ENCODE data around the gene ZFAND3.

The ZFAND3 gene

GRCh38 chr6:37799263-37799644, 20.3 kb upstream of the ZFAND3 start:
- no peaks in the 10 kb centered on the region for H3K4me1 ChIP-seq (ENCODE audit: insufficient read depth, low read length)
- no peaks in the 10 kb centered on the region; the same call in 1 of the 2 replicates for H3K27me3 ChIP-seq (ENCODE audit: insufficient read depth, low read length)
- WGBS: 87% methylated on average over 5 of the region's 5 CpGs
- H3K27ac ChIP-seq (ENCODE audit: low read depth, low read length): no peak overlapping the region
- no peak overlapping the region for H3K4me3 ChIP-seq (ENCODE audit: low read length)
- H3K9ac ChIP-seq (ENCODE audit: low read depth, low read length): no peak overlapping the region
- no peaks in the 10 kb centered on the region for H3K36me3 ChIP-seq (ENCODE audit: insufficient read depth, low read length)
- no peaks in the 10 kb centered on the region for H3K9me3 ChIP-seq (ENCODE audit: insufficient read depth, low read depth, low read length)

GRCh38 chr6:37800703-37801604, 18.6 kb upstream of the ZFAND3 start:
- 73% methylated on average over 10 of the region's 10 CpGs for WGBS
- H3K9me3 ChIP-seq (ENCODE audit: insufficient read depth, low read depth, low read length): no peaks in the 10 kb centered on the region
- H3K9ac ChIP-seq (ENCODE audit: low read depth, low read length): no peak overlapping the region
- no peaks in the 10 kb centered on the region for H3K4me1 ChIP-seq (ENCODE audit: insufficient read depth, low read length)
- H3K4me3 ChIP-seq (ENCODE audit: low read length): no peak overlapping the region
- no peak overlapping the region for H3K27ac ChIP-seq (ENCODE audit: low read depth, low read length)
- H3K27me3 ChIP-seq (ENCODE audit: insufficient read depth, low read length): no peaks in the 10 kb centered on the region
- H3K36me3 ChIP-seq (ENCODE audit: insufficient read depth, low read length): no peaks in the 10 kb centered on the region

GRCh38 chr6:37801605-37801940, 18.0 kb upstream of the ZFAND3 start:
- Histone ChIP-seq H3K9me3 (ENCODE audit: insufficient read depth, low read depth, low read length) (no peaks in the 10 kb centered on the region), H3K27ac (ENCODE audit: low read depth, low read length) (no peak overlapping the region), H3K27me3 (ENCODE audit: insufficient read depth, low read length) (no peaks in the 10 kb centered on the region), H3K9ac (ENCODE audit: low read depth, low read length) (no peak overlapping the region), H3K4me3 (ENCODE audit: low read length) (no peak overlapping the region), H3K36me3 (ENCODE audit: insufficient read depth, low read length) (no peaks in the 10 kb centered on the region), H3K4me1 (ENCODE audit: insufficient read depth, low read length) (no peaks in the 10 kb centered on the region)

GRCh38 chr6:37802810-37803209, 16.7 kb upstream of the ZFAND3 start:
- Histone ChIP-seq H3K27ac (ENCODE audit: low read depth, low read length) (no peak overlapping the region), H3K27me3 (ENCODE audit: insufficient read depth, low read length) (no peaks in the 10 kb centered on the region), H3K4me3 (ENCODE audit: low read length) (no peak overlapping the region), H3K9me3 (ENCODE audit: insufficient read depth, low read depth, low read length) (no peaks in the 10 kb centered on the region), H3K4me1 (ENCODE audit: insufficient read depth, low read length) (peaks cover under 1% of the 10 kb centered on the region; the same call in 1 of the 2 replicates), H3K9ac (ENCODE audit: low read depth, low read length) (no peak overlapping the region), H3K36me3 (ENCODE audit: insufficient read depth, low read length) (no peaks in the 10 kb centered on the region)
- whole genome bisulfite sequencing: 97% methylated on average over 2 of the region's 2 CpGs

- Histone ChIP-seq H3K27me3 (ENCODE audit: insufficient read depth, low read length) (no peaks in the 10 kb centered on the region), H3K9me3 (ENCODE audit: insufficient read depth, low read depth, low read length) (no peaks in the 10 kb centered on the region), H3K4me1 (ENCODE audit: insufficient read depth, low read length) (peaks cover 4% of the 10 kb centered on the region; the same call in 1 of the 2 replicates), H3K27ac (ENCODE audit: low read depth, low read length) (no peak overlapping the region), H3K4me3 (ENCODE audit: low read length) (no peak overlapping the region), H3K9ac (ENCODE audit: low read depth, low read length) (no peak overlapping the region), H3K36me3 (ENCODE audit: insufficient read depth, low read length) (no peaks in the 10 kb centered on the region)
- WGBS: 88% methylated on average over 1 of the region's 1 CpG
Observed at GRCh38 chr6:37804586-37804985, 14.9 kb upstream of the ZFAND3 start.

GRCh38 chr6:37806213-37806612, 13.3 kb upstream of the ZFAND3 start:
- Histone ChIP-seq H3K4me1 (ENCODE audit: insufficient read depth, low read length) (peaks cover 4% of the 10 kb centered on the region; the same call in 1 of the 2 replicates), H3K9me3 (ENCODE audit: insufficient read depth, low read depth, low read length) (no peaks in the 10 kb centered on the region), H3K4me3 (ENCODE audit: low read length) (no peak overlapping the region), H3K36me3 (ENCODE audit: insufficient read depth, low read length) (no peaks in the 10 kb centered on the region), H3K27ac (ENCODE audit: low read depth, low read length) (no peak overlapping the region), H3K9ac (ENCODE audit: low read depth, low read length) (no peak overlapping the region), H3K27me3 (ENCODE audit: insufficient read depth, low read length) (no peaks in the 10 kb centered on the region)
- 84% methylated on average over 2 of the region's 2 CpGs for WGBS

GRCh38 chr6:37807656-37808055, 11.9 kb upstream of the ZFAND3 start:
- no peak overlapping the region for H3K9ac ChIP-seq (ENCODE audit: low read depth, low read length)
- H3K9me3 ChIP-seq (ENCODE audit: insufficient read depth, low read depth, low read length): no peaks in the 10 kb centered on the region
- H3K27ac ChIP-seq (ENCODE audit: low read depth, low read length): no peak overlapping the region
- 83% methylated on average over 6 of the region's 6 CpGs for WGBS
- no peaks in the 10 kb centered on the region for H3K36me3 ChIP-seq (ENCODE audit: insufficient read depth, low read length)
- peaks cover 4% of the 10 kb centered on the region; the same call in 1 of the 2 replicates for H3K4me1 ChIP-seq (ENCODE audit: insufficient read depth, low read length)
- no peaks in the 10 kb centered on the region for H3K27me3 ChIP-seq (ENCODE audit: insufficient read depth, low read length)
- no peak overlapping the region for H3K4me3 ChIP-seq (ENCODE audit: low read length)

- Histone ChIP-seq H3K4me3 (ENCODE audit: low read length) (no peak overlapping the region), H3K36me3 (ENCODE audit: insufficient read depth, low read length) (no peaks in the 10 kb centered on the region), H3K9me3 (ENCODE audit: insufficient read depth, low read depth, low read length) (no peaks in the 10 kb centered on the region), H3K4me1 (ENCODE audit: insufficient read depth, low read length) (peaks cover 4% of the 10 kb centered on the region; the same call in 1 of the 2 replicates), H3K27ac (ENCODE audit: low read depth, low read length) (no peak overlapping the region), H3K27me3 (ENCODE audit: insufficient read depth, low read length) (no peaks in the 10 kb centered on the region), H3K9ac (ENCODE audit: low read depth, low read length) (no peak overlapping the region)
- WGBS: 79% methylated on average over 3 of the region's 3 CpGs
Observed at GRCh38 chr6:37809197-37809543, 10.4 kb upstream of the ZFAND3 start.

GRCh38 chr6:37812841-37813240, 6.7 kb upstream of the ZFAND3 start:
- H3K4me3 ChIP-seq (ENCODE audit: low read length): no peak overlapping the region
- 86% methylated on average over 1 of the region's 1 CpG for WGBS
- no peaks in the 10 kb centered on the region for H3K36me3 ChIP-seq (ENCODE audit: insufficient read depth, low read length)
- H3K9ac ChIP-seq (ENCODE audit: low read depth, low read length): no peak overlapping the region
- no peak overlapping the region for H3K27ac ChIP-seq (ENCODE audit: low read depth, low read length)
- H3K27me3 ChIP-seq (ENCODE audit: insufficient read depth, low read length): no peaks in the 10 kb centered on the region
- peaks cover 13% of the 10 kb centered on the region; the same call in 1 of the 2 replicates for H3K4me1 ChIP-seq (ENCODE audit: insufficient read depth, low read length)
- no peaks in the 10 kb centered on the region for H3K9me3 ChIP-seq (ENCODE audit: insufficient read depth, low read depth, low read length)

- Histone ChIP-seq H3K4me1 (ENCODE audit: insufficient read depth, low read length) (peaks cover 13% of the 10 kb centered on the region; the same call in 1 of the 2 replicates), H3K9me3 (ENCODE audit: insufficient read depth, low read depth, low read length) (no peaks in the 10 kb centered on the region), H3K9ac (ENCODE audit: low read depth, low read length) (no peak overlapping the region), H3K4me3 (ENCODE audit: low read length) (no peak overlapping the region), H3K27ac (ENCODE audit: low read depth, low read length) (no peak overlapping the region), H3K36me3 (ENCODE audit: insufficient read depth, low read length) (no peaks in the 10 kb centered on the region), H3K27me3 (ENCODE audit: insufficient read depth, low read length) (no peaks in the 10 kb centered on the region)
- WGBS: 100% methylated on average over 5 of the region's 6 CpGs
Observed at GRCh38 chr6:37814374-37814773, 5.2 kb upstream of the ZFAND3 start.

- Histone ChIP-seq H3K4me3 (ENCODE audit: low read length) (no peak overlapping the region), H3K9me3 (ENCODE audit: insufficient read depth, low read depth, low read length) (no peaks in the 10 kb centered on the region), H3K4me1 (ENCODE audit: insufficient read depth, low read length) (peaks cover 22% of the 10 kb centered on the region), H3K9ac (ENCODE audit: low read depth, low read length) (no peak overlapping the region), H3K27me3 (ENCODE audit: insufficient read depth, low read length) (no peaks in the 10 kb centered on the region), H3K36me3 (ENCODE audit: insufficient read depth, low read length) (no peaks in the 10 kb centered on the region), H3K27ac (ENCODE audit: low read depth, low read length) (no peak overlapping the region)
- 75% methylated on average over 7 of the region's 7 CpGs for WGBS
Observed at GRCh38 chr6:37816599-37817375, 2.7 kb upstream of the ZFAND3 start.
